CD4-positive, alpha-beta T cell treated with Interleukin-4 for 4 hours (primary cell): ENCODE data around the gene TPI1.

Source experiments
- DNase-seq: peaks from one replicate; pipeline ENCODE4 v3.0.0-alpha.2; 2020

Gene TPI1

DNA sequence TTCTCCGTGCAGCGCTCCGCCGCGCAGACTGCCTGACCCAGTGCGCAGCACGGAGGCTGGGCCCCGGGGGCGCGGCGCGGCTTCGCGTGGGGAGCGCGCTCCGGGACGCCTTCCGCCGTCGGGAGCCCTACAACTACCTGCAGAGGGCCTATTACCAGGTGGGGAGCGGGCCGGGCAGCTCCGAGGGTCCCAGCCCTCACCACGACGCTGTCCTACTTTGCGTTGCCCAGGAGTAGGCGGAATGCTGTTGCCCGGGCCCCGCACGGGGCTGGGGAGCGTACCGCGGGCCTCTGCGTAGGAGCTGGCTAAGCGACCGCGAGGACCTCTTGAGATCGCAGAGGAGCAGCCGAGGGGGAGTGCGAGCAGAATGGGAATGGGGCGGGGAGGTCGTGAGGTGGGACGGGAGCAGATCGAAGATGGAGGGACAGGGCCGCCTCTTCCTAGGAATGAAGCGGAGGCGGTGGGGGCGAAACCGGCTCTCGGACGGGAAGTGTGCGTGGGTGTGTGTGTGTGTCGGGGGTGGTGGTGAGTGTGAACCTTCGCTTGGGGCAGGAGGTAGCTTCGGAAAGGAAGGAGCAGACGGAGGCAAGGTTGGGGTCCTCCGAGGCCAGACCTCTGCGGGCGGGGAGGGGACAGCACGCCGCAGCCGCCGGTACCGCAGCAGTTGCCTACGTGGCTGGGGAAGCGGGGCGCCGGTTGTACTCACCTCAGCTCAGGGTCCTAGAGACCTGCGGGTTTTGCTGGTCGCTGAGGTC lies 38.4 kb upstream of the TPI1 start:
- DNase-seq: peak; percentile 8

- DNase-seq: no peak
These were observed 37.7 kb upstream of the TPI1 start for GRCh38 chr12:6829536-6830220.

DNA sequence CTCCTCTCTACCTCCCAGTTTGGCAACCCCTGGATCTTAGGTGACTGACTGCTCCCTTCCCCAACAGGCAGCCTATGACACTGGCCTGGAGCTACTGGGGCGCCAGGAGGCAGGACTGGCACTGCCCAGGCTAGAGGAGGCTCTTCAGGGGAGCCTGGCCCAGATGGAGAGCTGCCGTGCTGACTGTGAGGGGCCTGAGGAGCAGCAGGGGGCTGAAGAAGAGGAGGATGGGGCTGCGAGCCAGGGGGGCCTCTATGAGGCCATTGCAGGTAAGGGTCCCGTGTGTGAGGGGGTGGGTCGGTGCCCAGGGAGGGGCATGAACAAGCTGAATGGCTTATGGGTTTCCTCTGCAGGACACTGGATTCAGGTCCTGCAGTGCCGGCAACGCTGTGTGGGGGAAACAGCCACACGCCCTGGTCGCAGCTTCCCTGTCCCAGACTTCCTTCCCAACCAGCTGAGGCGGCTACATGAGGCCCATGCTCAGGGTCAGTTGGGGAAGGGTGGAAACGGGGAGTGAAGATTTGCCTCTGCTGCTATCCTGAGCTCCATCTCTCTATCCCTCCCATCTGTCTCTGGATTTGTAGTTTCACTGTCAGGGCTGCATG lies 36.9 kb upstream of the TPI1 start:
- no peak for DNase-seq

- DNase-seq: no peak
These were observed 36.3 kb upstream of the TPI1 start for GRCh38 chr12:6830999-6831398.

DNA sequence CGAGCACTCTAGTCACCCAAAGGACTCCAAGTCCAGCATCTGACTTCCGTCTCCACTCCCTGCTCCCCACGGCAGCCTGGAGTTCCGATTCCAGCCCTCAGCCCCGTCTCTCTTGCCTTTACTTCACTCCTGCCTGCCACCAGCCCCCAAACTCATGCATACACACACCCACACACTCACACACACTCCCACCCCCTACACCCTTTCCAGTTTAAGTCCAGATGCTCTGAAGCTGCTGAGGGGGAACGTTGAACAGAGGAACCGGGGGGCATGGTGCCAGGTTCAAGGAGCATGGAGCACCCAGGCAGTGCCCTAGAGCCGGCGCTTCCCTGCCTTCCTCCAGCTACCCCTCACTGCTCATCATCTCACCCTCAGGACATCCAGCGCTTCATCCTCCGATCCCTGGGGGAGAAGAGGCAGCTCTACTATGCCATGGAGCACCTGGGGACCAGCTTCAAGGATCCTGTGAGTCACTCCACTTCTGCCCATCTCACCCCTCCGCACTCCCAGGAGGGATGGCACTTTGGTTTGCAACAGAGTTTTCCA lies 35.8 kb upstream of the TPI1 start:
- no peak for DNase-seq

DNA sequence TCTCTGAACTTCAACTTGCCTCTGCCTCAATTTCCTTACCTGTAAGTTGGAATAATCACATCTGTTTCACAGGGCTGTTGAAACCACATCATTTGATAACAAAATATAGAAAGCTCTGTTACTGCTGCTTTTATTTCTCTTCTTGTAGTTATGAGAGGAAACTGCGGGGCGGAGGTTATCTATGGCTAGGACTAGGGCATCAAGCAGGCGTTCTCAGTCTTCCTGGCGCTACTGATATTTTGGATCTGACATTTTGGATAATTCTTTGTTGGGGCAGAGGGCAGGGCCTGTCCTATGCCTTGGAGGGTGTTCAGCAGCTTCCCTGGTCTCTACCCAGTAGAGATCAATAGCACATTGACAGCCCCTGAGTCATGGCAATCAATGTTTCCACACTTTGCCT lies 35.2 kb upstream of the TPI1 start:
- DNase-seq: no peak

- DNase-seq: no peak
These were observed 34.0 kb upstream of the TPI1 start for GRCh38 chr12:6833189-6833890.

DNA sequence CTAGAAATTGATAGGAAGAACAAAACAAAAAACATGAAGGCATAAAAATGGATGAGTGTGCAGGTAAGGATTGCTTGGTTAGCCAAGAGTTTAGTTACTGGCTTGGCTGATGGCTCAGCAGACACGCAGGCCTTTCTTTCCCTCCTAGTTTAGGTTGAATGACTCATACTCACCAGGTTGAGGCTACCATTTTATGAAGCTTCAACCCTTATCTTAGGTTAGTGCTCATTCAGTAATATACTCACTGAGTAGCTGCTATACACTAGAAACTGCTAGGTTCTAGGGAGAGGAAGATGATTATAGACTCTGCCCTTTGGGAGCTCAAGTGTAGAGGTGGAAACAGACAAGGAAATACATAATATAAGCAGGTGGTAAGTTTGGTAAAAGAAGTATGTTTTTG lies 33.1 kb upstream of the TPI1 start:
- no peak for DNase-seq

GRCh38 chr12:6834873-6835272 lies 32.5 kb upstream of the TPI1 start:
- no peak for DNase-seq

DNA sequence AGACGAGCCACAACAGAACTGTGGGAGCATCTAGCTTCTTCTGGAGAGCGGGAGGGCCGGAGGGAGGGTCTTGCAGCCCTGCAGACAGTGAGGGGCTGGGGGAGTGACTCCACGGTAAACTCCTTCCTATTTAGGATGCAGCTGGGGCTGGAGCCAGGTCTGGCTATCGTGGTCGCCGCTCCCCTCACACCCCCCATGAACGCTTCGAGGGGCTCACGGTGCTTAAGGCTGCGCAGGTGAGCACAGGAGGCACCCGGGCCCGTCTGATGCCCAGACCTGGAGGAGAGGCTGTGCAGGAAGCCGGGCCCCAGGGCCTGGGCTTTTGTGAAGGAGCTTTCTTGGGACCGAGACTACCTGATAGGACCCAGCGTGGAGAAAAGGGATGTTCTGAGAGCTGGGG lies 30.5 kb upstream of the TPI1 start:
- no peak for DNase-seq

DNA sequence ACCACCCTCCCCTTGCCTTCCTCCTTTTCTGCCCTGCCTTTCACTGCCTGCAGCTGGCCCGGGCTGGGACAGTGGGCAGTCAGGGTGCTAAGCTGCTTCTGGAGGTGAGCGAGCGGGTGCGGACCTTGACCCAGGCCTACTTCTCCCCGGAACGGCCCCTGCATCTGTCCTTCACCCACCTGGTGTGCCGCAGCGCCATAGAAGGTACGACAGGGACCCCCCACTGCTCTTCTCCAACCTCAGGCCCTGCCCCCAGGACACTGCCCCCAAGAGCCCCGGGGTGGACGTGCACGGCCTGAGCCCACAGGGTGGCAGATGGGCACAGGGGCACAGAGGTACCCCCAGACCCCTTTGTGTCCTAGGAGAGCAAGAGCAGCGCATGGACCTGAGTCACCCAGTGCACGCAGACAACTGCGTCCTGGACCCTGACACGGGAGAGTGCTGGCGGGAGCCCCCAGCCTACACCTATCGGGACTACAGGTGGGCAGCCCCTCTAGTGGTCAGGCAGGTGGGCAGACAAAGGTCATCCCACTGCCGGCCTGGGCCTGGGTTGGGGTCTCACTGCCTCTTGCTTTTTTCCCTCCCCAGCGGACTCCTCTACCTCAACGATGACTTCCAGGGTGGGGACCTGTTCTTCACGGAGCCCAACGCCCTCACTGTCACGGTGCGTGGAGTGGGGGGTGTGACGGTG lies 29.8 kb upstream of the TPI1 start:
- DNase-seq: no peak

- DNase-seq: no peak
These were observed 28.5 kb upstream of the TPI1 start for GRCh38 chr12:6838854-6839253.

DNA sequence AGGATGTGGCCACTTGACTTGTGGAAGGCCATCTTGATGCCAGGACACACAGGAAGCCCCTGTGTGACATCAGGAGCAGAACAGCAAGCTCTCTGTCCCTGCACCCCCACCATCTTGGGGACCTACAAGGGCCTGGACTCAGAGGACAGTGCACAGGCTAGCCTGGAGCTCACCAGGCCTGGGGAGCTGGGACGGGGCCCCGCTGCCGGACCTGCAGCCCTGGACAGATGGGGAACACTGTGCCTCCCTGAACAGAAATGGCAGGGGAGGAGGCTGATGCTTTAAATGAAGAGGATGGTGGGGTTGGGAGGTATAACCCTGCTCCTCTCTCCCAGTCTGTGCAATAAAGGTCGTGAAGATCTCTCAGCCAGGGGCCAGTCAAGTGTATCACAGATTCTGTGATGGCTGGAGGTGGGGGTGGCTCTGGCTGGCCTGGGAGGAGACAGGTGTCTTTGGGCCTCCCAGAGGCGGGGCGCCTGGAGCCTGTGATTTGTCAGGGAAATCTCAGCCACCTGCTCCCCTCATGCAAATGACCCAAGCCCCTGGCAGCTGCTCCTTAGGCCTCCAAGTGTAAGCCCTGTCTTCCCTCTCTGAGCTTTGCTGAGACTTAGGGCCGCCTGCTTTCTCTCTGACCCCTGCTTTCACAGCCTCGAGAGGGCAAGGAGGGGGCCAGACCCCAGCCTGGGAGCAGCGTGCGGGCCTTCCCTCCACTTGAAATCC lies 27.7 kb upstream of the TPI1 start:
- no peak for DNase-seq

- no peak for DNase-seq
These were observed 27.0 kb upstream of the TPI1 start for GRCh38 chr12:6840330-6840729.

DNA sequence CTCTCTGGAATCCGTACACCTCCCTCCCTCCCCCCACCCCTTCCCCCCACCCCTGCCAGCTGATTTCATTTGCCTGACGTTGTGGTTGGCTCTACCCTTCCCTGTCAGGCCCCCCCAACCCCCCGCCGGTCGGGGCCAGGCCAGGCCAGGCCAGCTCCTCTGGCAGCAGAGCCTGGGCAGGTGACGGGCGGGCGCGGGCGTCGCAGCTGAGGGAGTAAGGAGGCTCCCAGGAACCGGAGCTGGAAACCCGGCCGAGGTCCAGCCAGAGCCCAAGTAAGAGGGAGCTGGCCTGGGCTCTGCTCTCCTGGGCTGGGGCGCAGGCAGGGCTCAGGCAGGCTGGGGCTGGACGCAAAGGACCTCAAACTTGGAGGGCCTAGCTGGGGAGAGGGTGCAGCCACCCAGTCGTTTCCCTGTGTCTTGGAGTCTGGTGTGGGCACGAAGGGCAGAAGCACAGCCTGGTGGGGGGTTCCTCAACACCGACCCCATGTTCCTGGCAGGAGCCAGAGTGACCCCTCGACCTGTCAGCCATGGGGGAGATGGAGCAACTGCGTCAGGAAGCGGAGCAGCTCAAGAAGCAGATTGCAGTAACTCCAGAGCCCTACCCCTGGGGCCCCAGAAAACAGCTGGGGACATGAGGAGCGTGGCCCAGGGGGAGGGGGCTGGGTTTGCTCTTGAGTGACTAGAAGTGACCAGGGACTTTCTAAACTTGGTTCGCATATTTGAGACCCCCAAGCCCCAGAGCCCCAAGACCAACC lies 26.4 kb upstream of the TPI1 start, which contains the start of gene GNB3:
GNB3 (plus strand) TSS at position 165 of the 755 bp plus-strand sequence; CDS start at position 528, 363 bp downstream.
- no peak for DNase-seq

GRCh38 chr12:6842075-6842474 lies 25.3 kb upstream of the TPI1 start:
- DNase-seq: no peak

GRCh38 chr12:6843118-6843902 lies 24.0 kb upstream of the TPI1 start:
- DNase-seq: no peak

- DNase-seq: no peak
These were observed 21.9 kb upstream of the TPI1 start for GRCh38 chr12:6845395-6845794.

GRCh38 chr12:6846316-6846869 lies 20.9 kb upstream of the TPI1 start:
- no peak for DNase-seq

GRCh38 chr12:6847676-6848075 lies 19.7 kb upstream of the TPI1 start:
- no peak for DNase-seq
